GM06990 (cell line): Measurements from ENCODE around the gene SPHK2.
"Not testable (repeated sequence)": the region's sequence is repeated elsewhere in the genome, so short reads cannot be mapped to it uniquely, and the experiment has no call there.

Source experiments
- DNase-seq: peaks from one replicate; pipeline ENCODE4 v3.0.0-alpha.2; 2011; ENCODE audit not compliant: insufficient read length; ENCODE audit errors: extremely low read depth
- H3K27me3 ChIP-seq: replicated peaks from 2 replicates; pipeline ENCODE4 v1.6.0; 2011; ENCODE audit warnings: low read length; ENCODE audit not compliant: control insufficient read depth, insufficient read depth
- H3K36me3 ChIP-seq: 2 replicates; pipeline ENCODE4 v1.5.1; 2011; ENCODE audit warnings: low read length; ENCODE audit not compliant: control insufficient read depth, insufficient read depth
- H3K4me3 ChIP-seq: replicated peaks from 2 replicates; pipeline ENCODE4 v1.5.1; 2011; ENCODE audit warnings: low read depth, mild to moderate bottlenecking, control low read depth, low read length
- CTCF ChIP-seq: IDR thresholded peaks from 2 replicates; pipeline ENCODE4 v1.5.1; 2011; ENCODE audit warnings: low read length, control low read depth, mild to moderate bottlenecking, inconsistent platforms; ENCODE audit not compliant: insufficient read depth, poor library complexity, severe bottlenecking

The SPHK2 gene

GRCh38 chr19:48651683-48652048 lies 32.4 kb downstream of the SPHK2 start:
- no peaks in the 10 kb centered on the region for H3K36me3 ChIP-seq
- no peak for DNase-seq
- H3K27me3 ChIP-seq: no peaks in the 10 kb centered on the region
- H3K4me3 ChIP-seq: no peak overlapping the region
- no peak for TF ChIP-seq CTCF

GRCh38 chr19:48654299-48655059 lies 35.2 kb downstream of the SPHK2 start:
- DNase-seq: no peak

GRCh38 chr19:48656840-48657474 lies 37.7 kb downstream of the SPHK2 start:
- no peak for TF ChIP-seq CTCF
- Histone ChIP-seq H3K4me3 (no peak overlapping the region), H3K27me3 (no peaks in the 10 kb centered on the region), H3K36me3 (no peaks in the 10 kb centered on the region)
- no peak for DNase-seq

More at GRCh38 chr19:48654299-48655059, 35.2 kb downstream of the SPHK2 start:
- no peaks in the 10 kb centered on the region for H3K27me3 ChIP-seq
- H3K36me3 ChIP-seq: no peaks in the 10 kb centered on the region
- H3K4me3 ChIP-seq: no peak overlapping the region
- no peak for TF ChIP-seq CTCF

- not testable (repeated sequence) for DNase-seq, H3K27me3 ChIP-seq, H3K36me3 ChIP-seq, H3K4me3 ChIP-seq
Measured at GRCh38 chr19:48657828-48658227, 38.5 kb downstream of the SPHK2 start.

GRCh38 chr19:48658483-48658882 lies 39.2 kb downstream of the SPHK2 start:
- no peaks in the 10 kb centered on the region for H3K27me3 ChIP-seq
- no peak for DNase-seq
- TF ChIP-seq CTCF: no peak
- H3K4me3 ChIP-seq: no peak overlapping the region
- H3K36me3 ChIP-seq: no peaks in the 10 kb centered on the region

- TF ChIP-seq CTCF: no peak
- Histone ChIP-seq H3K36me3 (no peaks in the 10 kb centered on the region), H3K4me3 (no peak overlapping the region), H3K27me3 (no peaks in the 10 kb centered on the region)
- DNase-seq: no peak
Measured at GRCh38 chr19:48659768-48660167, 40.5 kb downstream of the SPHK2 start.
